ENCODE measurements around the gene MRPL4. TPM values are rescaled to one million over a fixed set of nuclear protein-coding genes. Genes with fewer than 3 reads are reported as not detected.

The MRPL4 gene
- total and polyA plus RNA-seq, 2 of the 13 experiments (the other 11 are each of a cell fraction or from before 2014, with no cell fraction given) = 40.6 to 42.5 TPM

DNA sequence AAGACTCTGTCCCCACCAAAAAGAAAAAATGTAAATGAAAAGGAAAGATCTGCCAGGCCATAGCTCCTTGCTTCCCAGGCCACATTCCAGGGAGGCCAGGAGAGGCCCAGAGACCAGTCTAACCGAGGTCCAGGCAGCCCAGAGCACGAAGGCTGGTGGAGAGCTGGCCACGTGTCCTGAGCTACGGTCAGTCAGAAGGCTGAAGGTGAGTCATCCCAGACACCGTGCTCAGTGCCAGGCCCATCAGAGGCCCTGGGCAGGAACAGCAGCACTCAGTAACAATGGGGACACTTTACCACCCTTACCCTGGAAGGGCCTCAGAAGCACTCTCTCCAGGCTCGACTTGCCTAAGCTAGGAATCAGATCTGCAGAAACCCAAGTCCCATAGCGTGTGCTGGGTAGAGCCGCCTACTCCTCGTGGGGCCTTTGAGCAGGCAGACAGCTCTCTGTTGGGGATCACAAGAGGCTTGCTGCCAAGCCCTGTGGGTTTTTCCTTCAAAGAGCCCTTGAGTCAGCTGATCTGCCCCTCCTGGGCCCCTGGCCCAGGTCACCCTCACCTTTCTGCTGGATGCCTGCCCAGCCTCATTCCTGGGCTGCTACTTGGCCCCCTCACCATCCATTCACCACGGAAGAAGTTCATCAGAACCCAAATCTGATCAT lies 45.7 kb upstream of the MRPL4 start (continued):
- TF ChIP-seq ZNF609 (CRISPR knock-in tag; IDR thresholded peaks at IDR 0.05; ENCODE audit: borderline replicate concordance) (no peak), ZNF282 (IDR thresholded peaks at IDR 0.05; ENCODE audit: partially characterized antibody) (no peak), ELF4 (CRISPR knock-in tag; IDR thresholded peaks at IDR 0.05; ENCODE audit: borderline replicate concordance) (no peak), SPEN (CRISPR knock-in tag; IDR thresholded peaks at IDR 0.05; ENCODE audit: low read depth) (no peak), CENPX (CRISPR knock-in tag; IDR thresholded peaks at IDR 0.05) (no peak), SMC3 (IDR thresholded peaks at IDR 0.05; ENCODE audit: low read length) (no peak), FOXA3 (CRISPR knock-in tag; IDR thresholded peaks at IDR 0.05) (0 out of 2 replicates have a peak, but pooled peaks have one; percentile 11), TAF1 (CRISPR knock-in tag; IDR thresholded peaks at IDR 0.05) (no peak), ZNF75D (CRISPR knock-in tag; IDR thresholded peaks at IDR 0.05; ENCODE audit: borderline replicate concordance) (no peak), ZNF326 (CRISPR knock-in tag; IDR thresholded peaks at IDR 0.05; ENCODE audit: borderline replicate concordance) (no peak), GLMP (CRISPR knock-in tag; IDR thresholded peaks at IDR 0.05; ENCODE audit: borderline replicate concordance) (no peak), ZNF33B (CRISPR knock-in tag; IDR thresholded peaks at IDR 0.05) (no peak), HOXA3 (CRISPR knock-in tag; IDR thresholded peaks at IDR 0.05) (no peak; the same call in 1 of the 2 replicates), KDM6A (CRISPR knock-in tag; IDR thresholded peaks at IDR 0.05; ENCODE audit: low read depth) (no peak)
- TF ChIP-seq, protein P1, sequence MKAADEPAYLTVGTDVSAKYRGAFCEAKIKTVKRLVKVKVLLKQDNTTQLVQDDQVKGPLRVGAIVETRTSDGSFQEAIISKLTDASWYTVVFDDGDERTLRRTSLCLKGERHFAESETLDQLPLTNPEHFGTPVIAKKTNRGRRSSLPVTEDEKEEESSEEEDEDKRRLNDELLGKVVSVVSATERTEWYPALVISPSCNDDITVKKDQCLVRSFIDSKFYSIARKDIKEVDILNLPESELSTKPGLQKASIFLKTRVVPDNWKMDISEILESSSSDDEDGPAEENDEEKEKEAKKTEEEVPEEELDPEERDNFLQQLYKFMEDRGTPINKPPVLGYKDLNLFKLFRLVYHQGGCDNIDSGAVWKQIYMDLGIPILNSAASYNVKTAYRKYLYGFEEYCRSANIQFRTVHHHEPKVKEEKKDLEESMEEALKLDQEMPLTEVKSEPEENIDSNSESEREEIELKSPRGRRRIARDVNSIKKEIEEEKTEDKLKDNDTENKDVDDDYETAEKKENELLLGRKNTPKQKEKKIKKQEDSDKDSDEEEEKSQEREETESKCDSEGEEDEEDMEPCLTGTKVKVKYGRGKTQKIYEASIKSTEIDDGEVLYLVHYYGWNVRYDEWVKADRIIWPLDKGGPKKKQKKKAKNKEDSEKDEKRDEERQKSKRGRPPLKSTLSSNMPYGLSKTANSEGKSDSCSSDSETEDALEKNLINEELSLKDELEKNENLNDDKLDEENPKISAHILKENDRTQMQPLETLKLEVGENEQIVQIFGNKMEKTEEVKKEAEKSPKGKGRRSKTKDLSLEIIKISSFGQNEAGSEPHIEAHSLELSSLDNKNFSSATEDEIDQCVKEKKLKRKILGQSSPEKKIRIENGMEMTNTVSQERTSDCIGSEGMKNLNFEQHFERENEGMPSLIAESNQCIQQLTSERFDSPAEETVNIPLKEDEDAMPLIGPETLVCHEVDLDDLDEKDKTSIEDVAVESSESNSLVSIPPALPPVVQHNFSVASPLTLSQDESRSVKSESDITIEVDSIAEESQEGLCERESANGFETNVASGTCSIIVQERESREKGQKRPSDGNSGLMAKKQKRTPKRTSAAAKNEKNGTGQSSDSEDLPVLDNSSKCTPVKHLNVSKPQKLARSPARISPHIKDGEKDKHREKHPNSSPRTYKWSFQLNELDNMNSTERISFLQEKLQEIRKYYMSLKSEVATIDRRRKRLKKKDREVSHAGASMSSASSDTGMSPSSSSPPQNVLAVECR (CRISPR knock-in tag; IDR thresholded peaks at IDR 0.05; ENCODE audit: borderline replicate concordance) = peak; percentile 14; the same call in 1 of the 2 replicates
- TF ChIP-seq, protein P2, sequence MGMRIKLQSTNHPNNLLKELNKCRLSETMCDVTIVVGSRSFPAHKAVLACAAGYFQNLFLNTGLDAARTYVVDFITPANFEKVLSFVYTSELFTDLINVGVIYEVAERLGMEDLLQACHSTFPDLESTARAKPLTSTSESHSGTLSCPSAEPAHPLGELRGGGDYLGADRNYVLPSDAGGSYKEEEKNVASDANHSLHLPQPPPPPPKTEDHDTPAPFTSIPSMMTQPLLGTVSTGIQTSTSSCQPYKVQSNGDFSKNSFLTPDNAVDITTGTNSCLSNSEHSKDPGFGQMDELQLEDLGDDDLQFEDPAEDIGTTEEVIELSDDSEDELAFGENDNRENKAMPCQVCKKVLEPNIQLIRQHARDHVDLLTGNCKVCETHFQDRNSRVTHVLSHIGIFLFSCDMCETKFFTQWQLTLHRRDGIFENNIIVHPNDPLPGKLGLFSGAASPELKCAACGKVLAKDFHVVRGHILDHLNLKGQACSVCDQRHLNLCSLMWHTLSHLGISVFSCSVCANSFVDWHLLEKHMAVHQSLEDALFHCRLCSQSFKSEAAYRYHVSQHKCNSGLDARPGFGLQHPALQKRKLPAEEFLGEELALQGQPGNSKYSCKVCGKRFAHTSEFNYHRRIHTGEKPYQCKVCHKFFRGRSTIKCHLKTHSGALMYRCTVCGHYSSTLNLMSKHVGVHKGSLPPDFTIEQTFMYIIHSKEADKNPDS (CRISPR knock-in tag; IDR thresholded peaks at IDR 0.05) = no peak

All from HepG2 (cell line).